RWPE1 (cell line): ENCODE data around the gene MEG3.

Experiments
- CTCF ChIA-PET: fragments of 350-600 bp; sonication (Branson Sonifier 250); formaldehyde crosslinking; extraction: SDS; loops from one replicate; lab custom pipeline; 2021; lab: Yijun Ruan, JAX
- POLR2A ChIA-PET: fragments of 400-600 bp; formaldehyde crosslinking; extraction: SDS; loops from one replicate; lab custom pipeline; 2020; ENCODE audit warnings: antibody characterized with exemption; ENCODE audit not compliant: low non-redundant PET; lab: Yijun Ruan, JAX
- DNase-seq: peaks from one replicate; pipeline ENCODE4 v3.0.0; 2012; ENCODE audit warnings: low spot score
- H3K27ac ChIP-seq: fragments of 450-650 bp; 2 replicates; pipeline ENCODE4 v1.5.1; 2017
- TF ChIP-seq, protein P1 (sequence below): fragments of 450-650 bp; conservative IDR thresholded peaks from 2 replicates; pipeline ENCODE4 v1.5.1; 2017; ENCODE audit warnings: low read depth, mild to moderate bottlenecking

Gene MEG3

GRCh38 chr14:100849115-100849781 is 23.3 kb downstream of the MEG3 start:
- TF ChIP-seq, protein P1, sequence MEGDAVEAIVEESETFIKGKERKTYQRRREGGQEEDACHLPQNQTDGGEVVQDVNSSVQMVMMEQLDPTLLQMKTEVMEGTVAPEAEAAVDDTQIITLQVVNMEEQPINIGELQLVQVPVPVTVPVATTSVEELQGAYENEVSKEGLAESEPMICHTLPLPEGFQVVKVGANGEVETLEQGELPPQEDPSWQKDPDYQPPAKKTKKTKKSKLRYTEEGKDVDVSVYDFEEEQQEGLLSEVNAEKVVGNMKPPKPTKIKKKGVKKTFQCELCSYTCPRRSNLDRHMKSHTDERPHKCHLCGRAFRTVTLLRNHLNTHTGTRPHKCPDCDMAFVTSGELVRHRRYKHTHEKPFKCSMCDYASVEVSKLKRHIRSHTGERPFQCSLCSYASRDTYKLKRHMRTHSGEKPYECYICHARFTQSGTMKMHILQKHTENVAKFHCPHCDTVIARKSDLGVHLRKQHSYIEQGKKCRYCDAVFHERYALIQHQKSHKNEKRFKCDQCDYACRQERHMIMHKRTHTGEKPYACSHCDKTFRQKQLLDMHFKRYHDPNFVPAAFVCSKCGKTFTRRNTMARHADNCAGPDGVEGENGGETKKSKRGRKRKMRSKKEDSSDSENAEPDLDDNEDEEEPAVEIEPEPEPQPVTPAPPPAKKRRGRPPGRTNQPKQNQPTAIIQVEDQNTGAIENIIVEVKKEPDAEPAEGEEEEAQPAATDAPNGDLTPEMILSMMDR, result no peak
- H3K27ac ChIP-seq, result no peak overlapping the region
- ChIA-PET POLR2A (no interaction called here), CTCF (no interaction called here)
- peak; percentile 68 for DNase-seq

DNA sequence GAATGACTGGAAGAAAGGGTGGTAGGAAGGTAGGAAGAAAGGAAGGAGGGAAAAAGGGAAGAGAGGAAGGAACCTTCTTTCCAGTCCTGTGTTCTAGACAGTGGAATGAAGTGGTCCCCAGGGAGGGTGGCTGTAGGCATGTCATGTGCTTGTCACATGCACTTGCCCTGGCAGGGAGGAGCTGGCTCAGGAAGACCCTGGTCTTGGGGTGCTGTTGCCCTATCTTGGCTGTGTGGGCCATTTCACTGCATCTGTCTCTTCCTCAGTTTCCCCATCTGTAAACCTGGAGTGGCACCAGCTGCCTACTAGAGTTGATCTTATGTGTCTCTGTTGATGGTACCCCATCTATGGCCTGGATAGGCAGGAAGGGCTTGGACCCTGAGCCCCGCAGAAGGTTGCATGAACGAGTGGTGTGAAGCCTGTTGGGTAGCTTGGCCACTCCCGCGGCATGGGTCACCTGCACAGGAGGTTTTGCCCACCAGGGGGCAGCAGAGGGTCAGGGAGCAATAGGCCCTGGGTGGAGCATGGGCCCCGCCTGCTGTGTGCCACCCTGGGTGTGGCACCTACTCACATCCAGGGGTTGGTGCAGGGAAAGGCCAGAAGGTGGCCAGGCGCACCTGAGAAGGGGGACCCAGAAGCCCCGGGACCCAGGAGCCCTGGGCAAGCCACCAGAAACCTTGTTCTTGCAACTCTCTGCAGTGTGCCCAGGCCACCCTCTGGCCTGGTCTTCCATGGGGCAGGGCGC is 25.1 kb downstream of the MEG3 start:
- ChIA-PET CTCF (interaction anchor here (0.5 to 2.6 kb wide), 18 partner anchors 12 to 811 kb away, joined by 3 to 11 read pairs (median 4); no protein-coding TSS in a partner anchor), POLR2A (no interaction called here)
- no peak overlapping the region for H3K27ac ChIP-seq
- TF ChIP-seq, protein P1, result peak; percentile 50
- peak; percentile 65 for DNase-seq

- no peak overlapping the region for H3K27ac ChIP-seq
- no peak for DNase-seq
- ChIA-PET CTCF (interaction anchor here (2.6 kb wide), 1 partner anchor 384 kb away, joined by 11 read pairs; no protein-coding TSS in a partner anchor), POLR2A (no interaction called here)
- TF ChIP-seq, protein P1, result no peak
Observed at GRCh38 chr14:100851586-100851916, 25.6 kb downstream of the MEG3 start.

DNA sequence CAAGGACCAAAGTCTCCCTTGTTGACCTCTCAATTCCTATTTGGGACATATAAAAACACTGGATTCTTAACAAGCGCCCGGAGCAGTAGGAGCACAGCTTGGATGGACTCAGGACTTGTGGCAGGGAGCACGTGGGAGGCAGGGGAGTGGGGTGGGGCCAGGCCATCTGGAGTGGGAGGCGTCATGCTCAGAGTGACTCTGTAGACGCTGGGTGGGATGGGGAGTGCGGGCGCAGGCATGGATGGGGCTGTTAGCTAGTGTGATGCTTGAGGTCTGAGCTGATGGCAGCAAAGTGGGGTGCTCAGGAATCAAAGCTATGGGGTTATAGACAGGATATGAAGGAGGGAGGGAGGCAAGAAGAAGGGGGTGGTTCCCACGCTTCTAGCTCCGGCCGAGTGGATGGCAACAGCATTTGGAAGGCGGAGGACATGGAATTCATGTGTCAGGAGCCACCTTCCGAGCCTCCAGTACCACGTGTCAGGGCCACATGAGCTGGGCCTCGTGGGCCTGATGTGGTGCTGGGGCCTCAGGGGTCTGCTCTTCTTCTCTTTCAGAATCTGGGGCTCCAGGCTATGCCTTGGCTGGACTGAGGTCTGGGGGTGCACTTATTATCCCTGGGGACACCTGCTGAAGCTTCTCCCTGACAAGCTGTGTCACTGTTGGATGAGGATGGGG is 26.2 kb downstream of the MEG3 start:
- TF ChIP-seq, protein P1, result no peak
- CTCF ChIA-PET, result interaction anchor here (0.6 to 2.6 kb wide), 3 partner anchors 384 to 1207 kb away, joined by 3 to 11 read pairs (median 3); no protein-coding TSS in a partner anchor
- POLR2A ChIA-PET, result no interaction called here
- no peak for DNase-seq
- no peak overlapping the region for H3K27ac ChIP-seq

- TF ChIP-seq, protein P1, result no peak
- POLR2A ChIA-PET, result no interaction called here
- no peak overlapping the region for H3K27ac ChIP-seq
- no peak for DNase-seq
- CTCF ChIA-PET, result no interaction called here
Observed at GRCh38 chr14:100854435-100854834, 28.5 kb downstream of the MEG3 start.

DNA sequence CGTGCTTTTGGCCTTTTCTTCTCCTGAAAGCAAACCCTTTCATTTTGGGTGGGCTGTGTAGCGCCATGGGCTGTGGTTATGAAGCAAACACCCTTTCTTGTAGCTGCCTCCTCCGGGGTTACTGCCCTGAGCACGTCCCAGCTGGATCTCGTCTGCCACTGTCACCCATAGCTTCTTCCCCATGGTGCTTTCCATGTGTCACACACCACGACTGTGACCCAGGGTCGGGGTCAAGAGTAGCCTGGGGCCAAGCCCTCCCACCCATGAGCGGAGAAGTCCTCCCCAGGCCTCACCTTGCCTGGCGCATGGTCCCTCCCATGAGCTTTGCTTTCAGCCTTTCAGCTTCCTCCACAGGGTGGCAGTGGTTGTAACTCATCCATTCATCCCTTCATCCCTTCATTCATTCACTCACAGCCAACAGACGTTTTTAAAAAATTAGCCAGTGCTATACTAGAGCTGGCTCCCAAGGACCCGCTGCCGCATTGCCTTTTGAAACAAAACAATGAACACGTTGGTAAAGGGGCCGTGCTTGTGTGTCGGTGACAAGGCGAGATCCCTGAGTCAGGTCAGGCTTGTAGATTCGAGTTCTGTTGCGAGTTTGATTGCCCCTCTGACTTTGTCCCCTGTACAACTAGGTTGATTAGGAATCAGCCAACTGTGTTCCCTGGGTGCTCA is 29.5 kb downstream of the MEG3 start:
- TF ChIP-seq, protein P1, result no peak
- CTCF ChIA-PET, result interaction anchor here (0.7 kb wide), 1 partner anchor 772 kb away, joined by 4 read pairs; no protein-coding TSS in a partner anchor
- no peak for DNase-seq
- no peak overlapping the region for H3K27ac ChIP-seq
- POLR2A ChIA-PET, result no interaction called here
